HG03175 (cell line): ENCODE measurements around the gene HORMAD2.
"Not testable (repeated sequence)": the region's sequence is repeated elsewhere in the genome, so short reads cannot be mapped to it uniquely, and the experiment has no call there.

ENCODE experiments used
- ATAC-seq: cut with Tn5 transposase; IDR thresholded peaks from one replicate; pipeline ENCODE4 v1.9.1; 2021; ENCODE audit warnings: mild to moderate bottlenecking, moderate library complexity; ENCODE audit not compliant: unreplicated experiment

Gene HORMAD2

GRCh38 chr22:30056015-30056414 is 24.2 kb upstream of the HORMAD2 start:
- ATAC-seq = no peak

GRCh38 chr22:30057375-30057774 is 22.9 kb upstream of the HORMAD2 start:
- no peak for ATAC-seq

GRCh38 chr22:30059346-30060020 is 20.8 kb upstream of the HORMAD2 start:
- ATAC-seq = not testable (repeated sequence)

GRCh38 chr22:30061094-30061493 is 19.2 kb upstream of the HORMAD2 start:
- not testable (repeated sequence) for ATAC-seq

- ATAC-seq = no peak
Measured at GRCh38 chr22:30062259-30062658, 18.0 kb upstream of the HORMAD2 start.

- ATAC-seq = no peak
Measured at GRCh38 chr22:30062950-30063349, 17.3 kb upstream of the HORMAD2 start.

GRCh38 chr22:30064172-30064571 is 16.1 kb upstream of the HORMAD2 start:
- no peak for ATAC-seq

GRCh38 chr22:30073743-30074142 is 6.5 kb upstream of the HORMAD2 start:
- no peak for ATAC-seq

- ATAC-seq = no peak
Measured at GRCh38 chr22:30074147-30074546, 6.1 kb upstream of the HORMAD2 start.

GRCh38 chr22:30074994-30075393 is 5.3 kb upstream of the HORMAD2 start:
- ATAC-seq = no peak

GRCh38 chr22:30077279-30077880 is 2.9 kb upstream of the HORMAD2 start:
- no peak for ATAC-seq

GRCh38 chr22:30078320-30079311 is 1.6 kb upstream of the HORMAD2 start:
- ATAC-seq = no peak

GRCh38 chr22:30080805-30081204 is 541 bp downstream of the HORMAD2 start:
- no peak for ATAC-seq

GRCh38 chr22:30086496-30086895 is 6.2 kb downstream of the HORMAD2 start:
- no peak for ATAC-seq

GRCh38 chr22:30087037-30087436 is 6.8 kb downstream of the HORMAD2 start:
- ATAC-seq = not testable (repeated sequence)

GRCh38 chr22:30087611-30088010 is 7.3 kb downstream of the HORMAD2 start:
- no peak for ATAC-seq

GRCh38 chr22:30088468-30088867 is 8.2 kb downstream of the HORMAD2 start:
- no peak for ATAC-seq

GRCh38 chr22:30089655-30089974 is 9.4 kb downstream of the HORMAD2 start:
- no peak for ATAC-seq

GRCh38 chr22:30092686-30093085 is 12.4 kb downstream of the HORMAD2 start:
- ATAC-seq = no peak

GRCh38 chr22:30094804-30095203 is 14.5 kb downstream of the HORMAD2 start:
- ATAC-seq = no peak

GRCh38 chr22:30097861-30098260 is 17.6 kb downstream of the HORMAD2 start:
- no peak for ATAC-seq

GRCh38 chr22:30100770-30101169 is 20.5 kb downstream of the HORMAD2 start:
- not testable (repeated sequence) for ATAC-seq
